Sigmoid colon (tissue), 4 donors: ENCODE data around the gene ETS1.

Source experiments
- CTCF ChIP-seq, 4 experiments: fragments of 450-650 bp in 3 of 4; fragments of 200-600 bp in 1 of 4; IDR thresholded peaks; one replicate each; pipeline ENCODE4 v1.5.1; 2016 to 2019; ENCODE audit warnings: antibody characterized with exemption in 4 of 4, mild to moderate bottlenecking in 3 of 4, moderate library complexity in 2 of 4
- POLR2A ChIP-seq, 2 donors: fragments of 450-650 bp; IDR thresholded peaks; one replicate each; pipeline ENCODE4 v1.6.1; 2016; ENCODE audit warnings: antibody characterized with exemption in 2 of 2, mild to moderate bottlenecking in 2 of 2, moderate library complexity in 2 of 2
- POLR2AphosphoS5 ChIP-seq, 4 donors: sonication (generic); formaldehyde crosslinking; IDR thresholded peaks; one replicate each; pipeline ENCODE4 v1.6.1; 2017; ENCODE audit warnings: antibody characterized with exemption in 4 of 4

- no peak for TF ChIP-seq POLR2AphosphoS5 (IDR thresholded peaks at IDR 0.05)
- TF ChIP-seq CTCF (IDR thresholded peaks at IDR 0.05) = no peak
- TF ChIP-seq POLR2A (IDR thresholded peaks at IDR 0.05) = no peak
These were observed 31.6 kb upstream of the ETS1 start for GRCh38 chr11:128619007-128619406.
